Astrocyte of the cerebellum (primary cell): ENCODE results near the gene PDE6A.

Source experiments
- DNase-seq: peaks from one replicate; pipeline ENCODE4 v3.0.0-alpha.2; 2011; ENCODE audit warnings: low read depth
- H3K4me3 ChIP-seq: 2 replicates; pipeline ENCODE4 v1.5.1; 2011; ENCODE audit warnings: mild to moderate bottlenecking, low read depth, low read length, moderate library complexity
- in situ Hi-C: cut with HindIII; loops from 2 replicates; pipeline ENCODE4 v1.10.0; 2017; ENCODE audit warnings: low sequenced_read_pairs
- TF ChIP-seq, protein P1 (sequence below): IDR thresholded peaks from 2 replicates; pipeline ENCODE4 v1.5.1; 2012; ENCODE audit warnings: low read length, low read depth, moderate library complexity, mild to moderate bottlenecking; ENCODE audit errors: missing control alignments

The PDE6A gene

DNA sequence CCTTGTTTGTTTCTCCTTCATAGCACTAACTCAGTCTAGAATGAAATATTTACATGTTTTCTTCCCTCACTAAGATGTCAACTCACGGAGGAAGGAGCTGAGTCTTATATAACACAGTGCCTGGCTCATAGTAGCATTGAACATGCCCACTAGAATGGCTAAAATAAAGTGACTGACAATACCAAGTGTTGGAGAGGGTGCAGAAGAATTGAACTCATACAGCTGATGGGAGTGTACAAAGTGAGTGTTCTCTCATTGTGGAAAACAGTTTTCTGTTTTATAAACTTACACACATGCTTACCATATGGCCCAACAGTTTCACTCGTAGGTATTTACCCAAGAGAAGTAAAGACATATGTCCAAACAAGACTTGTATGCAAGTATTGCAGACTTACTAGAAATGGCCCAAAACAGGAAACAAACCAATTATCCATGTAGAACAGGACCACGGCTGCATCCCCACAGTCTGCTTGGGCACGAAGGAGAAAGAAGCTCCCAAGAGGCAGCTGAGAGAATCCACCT is 127.0 kb downstream of the PDE6A start:
- no peak for DNase-seq
- TF ChIP-seq, protein P1, sequence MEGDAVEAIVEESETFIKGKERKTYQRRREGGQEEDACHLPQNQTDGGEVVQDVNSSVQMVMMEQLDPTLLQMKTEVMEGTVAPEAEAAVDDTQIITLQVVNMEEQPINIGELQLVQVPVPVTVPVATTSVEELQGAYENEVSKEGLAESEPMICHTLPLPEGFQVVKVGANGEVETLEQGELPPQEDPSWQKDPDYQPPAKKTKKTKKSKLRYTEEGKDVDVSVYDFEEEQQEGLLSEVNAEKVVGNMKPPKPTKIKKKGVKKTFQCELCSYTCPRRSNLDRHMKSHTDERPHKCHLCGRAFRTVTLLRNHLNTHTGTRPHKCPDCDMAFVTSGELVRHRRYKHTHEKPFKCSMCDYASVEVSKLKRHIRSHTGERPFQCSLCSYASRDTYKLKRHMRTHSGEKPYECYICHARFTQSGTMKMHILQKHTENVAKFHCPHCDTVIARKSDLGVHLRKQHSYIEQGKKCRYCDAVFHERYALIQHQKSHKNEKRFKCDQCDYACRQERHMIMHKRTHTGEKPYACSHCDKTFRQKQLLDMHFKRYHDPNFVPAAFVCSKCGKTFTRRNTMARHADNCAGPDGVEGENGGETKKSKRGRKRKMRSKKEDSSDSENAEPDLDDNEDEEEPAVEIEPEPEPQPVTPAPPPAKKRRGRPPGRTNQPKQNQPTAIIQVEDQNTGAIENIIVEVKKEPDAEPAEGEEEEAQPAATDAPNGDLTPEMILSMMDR, result no peak
- H3K4me3 ChIP-seq, result no peak overlapping the region
- in situ Hi-C loops, result no loop called here

DNA sequence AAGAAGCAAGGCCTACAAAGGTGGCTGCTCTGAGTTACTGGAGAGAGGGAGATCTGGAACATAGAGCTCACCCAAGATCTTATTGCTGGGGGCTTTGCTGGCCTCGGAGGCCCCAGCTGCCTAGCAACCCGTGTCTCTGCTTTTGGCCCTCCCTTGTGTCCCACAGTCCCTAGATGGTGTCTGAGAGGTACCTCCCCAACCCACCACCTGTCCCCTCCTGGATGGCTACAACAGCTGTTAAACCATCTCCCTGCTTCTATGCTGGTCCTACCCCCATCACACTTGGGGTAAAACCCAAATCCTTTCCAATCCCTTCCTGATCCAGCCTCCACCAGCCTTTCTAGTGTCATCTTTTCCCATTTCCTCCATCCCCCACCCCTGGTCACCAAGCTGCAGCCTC is 127.9 kb downstream of the PDE6A start:
- DNase-seq, result no peak
- in situ Hi-C loops, result no loop called here
- no peak overlapping the region for H3K4me3 ChIP-seq
- TF ChIP-seq, protein P1, result no peak

DNA sequence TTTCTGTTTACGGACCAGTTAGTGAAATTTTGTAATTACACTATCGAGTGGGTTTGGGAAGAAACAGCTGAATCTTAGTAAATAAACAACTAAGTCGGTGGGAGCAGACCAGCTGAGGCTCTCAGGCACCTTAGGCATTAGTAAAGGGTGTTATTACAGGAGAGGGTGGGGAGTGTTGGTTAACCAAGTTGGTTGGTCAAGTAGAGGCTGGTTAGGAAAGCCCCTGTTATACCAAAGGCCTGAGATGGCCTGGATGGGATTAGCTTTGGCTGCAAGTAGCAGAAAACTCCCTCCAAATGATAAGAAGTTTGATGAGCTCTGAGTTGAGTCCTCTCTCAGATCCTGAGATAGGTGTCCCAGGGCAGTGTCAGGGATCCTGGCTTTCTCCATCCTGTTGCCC is 133.1 kb downstream of the PDE6A start:
- no peak overlapping the region for H3K4me3 ChIP-seq
- DNase-seq, result no peak
- in situ Hi-C loops, result loop anchor here (5.0 kb wide), 1 partner anchor 189 kb away; no protein-coding TSS in a partner anchor
- TF ChIP-seq, protein P1, result no peak

DNA sequence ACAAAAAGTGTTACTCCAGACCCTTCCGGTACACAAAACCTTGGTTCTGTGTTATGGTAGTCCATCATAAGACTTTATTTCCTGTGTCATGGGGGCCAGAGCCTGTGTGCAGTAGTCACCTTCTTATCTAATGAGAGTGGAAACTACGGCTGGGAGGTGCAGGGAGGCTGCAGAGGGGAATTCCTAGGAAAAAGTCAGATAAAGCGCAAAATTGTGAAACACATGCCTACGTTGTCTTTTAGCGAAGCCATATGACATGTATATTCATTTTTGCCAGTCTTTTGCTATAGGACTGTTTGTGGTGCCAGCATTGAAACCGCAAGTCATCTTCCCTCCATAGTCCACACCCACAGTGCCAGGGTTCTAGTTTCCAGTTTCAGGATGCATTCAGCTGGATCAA is 133.7 kb downstream of the PDE6A start:
- in situ Hi-C loops, result loop anchor here (5.0 kb wide), 1 partner anchor 189 kb away; no protein-coding TSS in a partner anchor
- TF ChIP-seq, protein P1, result no peak
- H3K4me3 ChIP-seq, result no peak overlapping the region
- DNase-seq, result no peak

DNA sequence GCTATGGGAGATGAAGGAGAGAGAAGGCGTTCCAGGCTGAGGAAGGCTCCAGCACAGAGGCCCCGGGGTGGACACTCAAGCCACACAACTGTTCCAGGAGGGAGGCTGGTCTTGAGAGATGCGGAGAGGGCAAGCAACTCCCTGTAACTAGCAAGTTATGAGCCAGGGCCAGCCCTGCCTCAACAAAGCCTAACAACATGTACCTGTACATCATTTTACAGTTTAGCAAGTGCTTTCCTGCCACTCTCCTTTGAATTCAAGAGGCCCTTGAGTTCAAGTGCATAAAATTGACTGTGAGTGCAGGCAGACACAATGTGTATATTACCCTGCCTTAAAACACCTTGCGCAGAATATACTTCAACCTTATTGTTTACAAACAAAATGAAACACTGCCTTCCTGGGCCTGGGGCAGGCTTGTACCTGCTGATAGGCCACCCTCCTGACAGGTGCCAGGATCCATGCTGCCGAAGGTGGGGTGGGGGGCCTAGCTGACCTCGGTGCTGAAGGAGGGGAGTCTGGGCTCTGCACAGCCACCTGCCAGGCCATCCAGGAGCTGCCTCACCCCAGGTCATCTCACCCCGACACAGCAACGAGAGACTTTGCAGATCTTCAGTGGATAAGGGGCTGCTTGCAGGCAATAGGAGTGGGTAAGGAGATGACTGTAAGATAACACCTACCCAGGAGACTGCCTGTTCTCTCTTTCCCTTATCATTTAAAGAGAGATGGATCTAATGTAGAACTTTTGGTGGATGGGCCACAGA is 134.5 kb downstream of the PDE6A start:
- no peak overlapping the region for H3K4me3 ChIP-seq
- in situ Hi-C loops, result loop anchor here (5.0 kb wide), 1 partner anchor 188 kb away; no protein-coding TSS in a partner anchor
- DNase-seq, result no peak
- TF ChIP-seq, protein P1, result no peak

DNA sequence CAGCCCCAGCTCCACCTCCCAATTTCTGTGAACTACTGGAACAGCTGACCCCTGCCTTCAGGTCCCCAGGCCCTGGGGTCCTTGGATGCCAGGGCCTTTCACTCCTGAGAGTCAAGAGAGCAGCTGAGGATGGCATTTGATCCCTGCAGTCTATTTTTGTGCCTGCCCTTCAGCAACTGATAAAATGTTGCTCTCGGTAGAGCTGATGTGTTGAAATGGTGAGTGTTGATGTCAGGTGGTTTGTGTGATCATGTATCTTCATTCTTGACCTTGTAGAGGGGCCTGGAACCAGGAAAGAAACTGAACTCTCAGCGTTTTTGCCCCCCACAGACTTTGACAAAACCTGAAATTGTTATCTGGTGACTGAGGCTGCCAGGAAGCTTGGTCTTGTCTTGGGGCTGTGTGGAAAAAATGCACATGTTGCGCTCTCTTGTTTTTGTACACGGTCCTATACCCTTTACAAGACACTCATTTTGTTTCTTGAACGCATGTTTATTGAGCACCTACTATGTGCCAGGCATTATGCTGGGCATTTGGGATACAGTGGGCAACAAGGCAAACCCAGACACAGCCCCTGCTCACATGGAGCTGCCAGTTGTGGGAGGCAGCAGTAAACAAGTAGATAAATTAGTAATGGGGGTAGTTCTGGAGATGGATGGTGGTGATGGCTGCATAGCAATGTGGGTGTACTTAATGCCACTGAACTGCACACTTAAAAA is 136.2 kb downstream of the PDE6A start:
- in situ Hi-C loops, result no loop called here
- no peak overlapping the region for H3K4me3 ChIP-seq
- TF ChIP-seq, protein P1, result no peak
- DNase-seq, result no peak
